ENCODE data around the gene BAHCC1. TPM values are rescaled to one million over a fixed set of nuclear protein-coding genes. Genes with fewer than 3 reads are reported as not detected.
A peak's percentile ranks its signal among the peaks of the same experiment; 100 is the strongest.

BAHCC1 gene
- total and polyA plus RNA-seq, 9 of the 15 experiments (the other 6 are each of a cell fraction or from before 2014, with no cell fraction given) = 0.14 to 26.9 (median 5.0) TPM

DNA sequence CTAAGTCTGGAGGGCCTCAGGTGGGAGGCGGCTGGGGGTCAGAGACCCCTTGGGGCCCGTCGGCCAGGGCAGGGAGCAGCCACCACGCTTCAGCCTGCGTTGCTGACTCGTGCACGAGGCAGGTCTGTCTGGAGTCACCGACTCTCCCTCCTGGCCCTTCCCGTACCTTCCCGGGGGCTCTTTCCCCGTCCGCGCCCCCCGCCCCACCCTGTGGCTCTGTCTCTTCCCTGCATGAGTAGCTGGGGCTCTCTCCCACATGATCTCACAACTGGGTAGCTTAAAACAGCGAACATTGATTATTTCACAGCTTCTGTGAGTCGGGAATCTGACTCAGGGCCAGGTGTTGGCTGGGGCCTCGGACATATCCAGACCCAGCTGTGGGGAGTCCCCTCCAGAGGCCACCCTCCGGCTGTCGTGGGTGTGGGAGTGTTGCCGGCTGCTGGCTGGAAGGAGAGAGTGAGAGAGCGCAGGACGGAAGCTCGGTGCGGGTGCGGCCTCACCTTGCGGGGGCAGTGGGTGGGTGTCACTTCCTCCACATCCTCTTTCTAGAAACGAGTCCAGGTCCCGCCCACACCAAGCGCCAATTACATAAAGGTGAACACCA, 17.3 kb downstream of the BAHCC1 start (continued):
- TF ChIP-seq, protein P1, sequence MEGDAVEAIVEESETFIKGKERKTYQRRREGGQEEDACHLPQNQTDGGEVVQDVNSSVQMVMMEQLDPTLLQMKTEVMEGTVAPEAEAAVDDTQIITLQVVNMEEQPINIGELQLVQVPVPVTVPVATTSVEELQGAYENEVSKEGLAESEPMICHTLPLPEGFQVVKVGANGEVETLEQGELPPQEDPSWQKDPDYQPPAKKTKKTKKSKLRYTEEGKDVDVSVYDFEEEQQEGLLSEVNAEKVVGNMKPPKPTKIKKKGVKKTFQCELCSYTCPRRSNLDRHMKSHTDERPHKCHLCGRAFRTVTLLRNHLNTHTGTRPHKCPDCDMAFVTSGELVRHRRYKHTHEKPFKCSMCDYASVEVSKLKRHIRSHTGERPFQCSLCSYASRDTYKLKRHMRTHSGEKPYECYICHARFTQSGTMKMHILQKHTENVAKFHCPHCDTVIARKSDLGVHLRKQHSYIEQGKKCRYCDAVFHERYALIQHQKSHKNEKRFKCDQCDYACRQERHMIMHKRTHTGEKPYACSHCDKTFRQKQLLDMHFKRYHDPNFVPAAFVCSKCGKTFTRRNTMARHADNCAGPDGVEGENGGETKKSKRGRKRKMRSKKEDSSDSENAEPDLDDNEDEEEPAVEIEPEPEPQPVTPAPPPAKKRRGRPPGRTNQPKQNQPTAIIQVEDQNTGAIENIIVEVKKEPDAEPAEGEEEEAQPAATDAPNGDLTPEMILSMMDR (IDR thresholded peaks at IDR 0.05 in 2 of 3, conservative IDR thresholded peaks at IDR 0.05 in 1 of 3; ENCODE audit: insufficient read depth in 2 of 3, low read depth in 1 of 3, low read length in 3 of 3) = peak in 2 of 3 experiments; percentile 25 to 65; a peak in 4 of 6 replicates
- TF ChIP-seq, protein P2, sequence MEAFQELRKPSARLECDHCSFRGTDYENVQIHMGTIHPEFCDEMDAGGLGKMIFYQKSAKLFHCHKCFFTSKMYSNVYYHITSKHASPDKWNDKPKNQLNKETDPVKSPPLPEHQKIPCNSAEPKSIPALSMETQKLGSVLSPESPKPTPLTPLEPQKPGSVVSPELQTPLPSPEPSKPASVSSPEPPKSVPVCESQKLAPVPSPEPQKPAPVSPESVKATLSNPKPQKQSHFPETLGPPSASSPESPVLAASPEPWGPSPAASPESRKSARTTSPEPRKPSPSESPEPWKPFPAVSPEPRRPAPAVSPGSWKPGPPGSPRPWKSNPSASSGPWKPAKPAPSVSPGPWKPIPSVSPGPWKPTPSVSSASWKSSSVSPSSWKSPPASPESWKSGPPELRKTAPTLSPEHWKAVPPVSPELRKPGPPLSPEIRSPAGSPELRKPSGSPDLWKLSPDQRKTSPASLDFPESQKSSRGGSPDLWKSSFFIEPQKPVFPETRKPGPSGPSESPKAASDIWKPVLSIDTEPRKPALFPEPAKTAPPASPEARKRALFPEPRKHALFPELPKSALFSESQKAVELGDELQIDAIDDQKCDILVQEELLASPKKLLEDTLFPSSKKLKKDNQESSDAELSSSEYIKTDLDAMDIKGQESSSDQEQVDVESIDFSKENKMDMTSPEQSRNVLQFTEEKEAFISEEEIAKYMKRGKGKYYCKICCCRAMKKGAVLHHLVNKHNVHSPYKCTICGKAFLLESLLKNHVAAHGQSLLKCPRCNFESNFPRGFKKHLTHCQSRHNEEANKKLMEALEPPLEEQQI (IDR thresholded peaks at IDR 0.05) = no peak
- TF ChIP-seq, protein P3, sequence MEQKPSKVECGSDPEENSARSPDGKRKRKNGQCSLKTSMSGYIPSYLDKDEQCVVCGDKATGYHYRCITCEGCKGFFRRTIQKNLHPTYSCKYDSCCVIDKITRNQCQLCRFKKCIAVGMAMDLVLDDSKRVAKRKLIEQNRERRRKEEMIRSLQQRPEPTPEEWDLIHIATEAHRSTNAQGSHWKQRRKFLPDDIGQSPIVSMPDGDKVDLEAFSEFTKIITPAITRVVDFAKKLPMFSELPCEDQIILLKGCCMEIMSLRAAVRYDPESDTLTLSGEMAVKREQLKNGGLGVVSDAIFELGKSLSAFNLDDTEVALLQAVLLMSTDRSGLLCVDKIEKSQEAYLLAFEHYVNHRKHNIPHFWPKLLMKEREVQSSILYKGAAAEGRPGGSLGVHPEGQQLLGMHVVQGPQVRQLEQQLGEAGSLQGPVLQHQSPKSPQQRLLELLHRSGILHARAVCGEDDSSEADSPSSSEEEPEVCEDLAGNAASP (IDR thresholded peaks at IDR 0.05) = no peak
- peak; percentile 95 for TF ChIP-seq ETV5 (CRISPR knock-in tag; IDR thresholded peaks at IDR 0.05; ENCODE audit: low read depth)
- TF ChIP-seq LEF1 (IDR thresholded peaks at IDR 0.05) = no peak
- TF ChIP-seq ZNF41 (CRISPR knock-in tag; conservative IDR thresholded peaks at IDR 0.05) = no peak
- TF ChIP-seq, protein P4, sequence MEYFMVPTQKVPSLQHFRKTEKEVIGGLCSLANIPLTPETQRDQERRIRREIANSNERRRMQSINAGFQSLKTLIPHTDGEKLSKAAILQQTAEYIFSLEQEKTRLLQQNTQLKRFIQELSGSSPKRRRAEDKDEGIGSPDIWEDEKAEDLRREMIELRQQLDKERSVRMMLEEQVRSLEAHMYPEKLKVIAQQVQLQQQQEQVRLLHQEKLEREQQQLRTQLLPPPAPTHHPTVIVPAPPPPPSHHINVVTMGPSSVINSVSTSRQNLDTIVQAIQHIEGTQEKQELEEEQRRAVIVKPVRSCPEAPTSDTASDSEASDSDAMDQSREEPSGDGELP (CRISPR knock-in tag; IDR thresholded peaks at IDR 0.05; ENCODE audit: borderline replicate concordance) = peak; percentile 97
- TF ChIP-seq, protein P5, sequence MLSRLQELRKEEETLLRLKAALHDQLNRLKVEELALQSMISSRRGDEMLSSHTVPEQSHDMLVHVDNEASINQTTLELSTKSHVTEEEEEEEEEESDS (CRISPR knock-in tag; IDR thresholded peaks at IDR 0.05) = no peak
- TF ChIP-seq, protein P6, sequence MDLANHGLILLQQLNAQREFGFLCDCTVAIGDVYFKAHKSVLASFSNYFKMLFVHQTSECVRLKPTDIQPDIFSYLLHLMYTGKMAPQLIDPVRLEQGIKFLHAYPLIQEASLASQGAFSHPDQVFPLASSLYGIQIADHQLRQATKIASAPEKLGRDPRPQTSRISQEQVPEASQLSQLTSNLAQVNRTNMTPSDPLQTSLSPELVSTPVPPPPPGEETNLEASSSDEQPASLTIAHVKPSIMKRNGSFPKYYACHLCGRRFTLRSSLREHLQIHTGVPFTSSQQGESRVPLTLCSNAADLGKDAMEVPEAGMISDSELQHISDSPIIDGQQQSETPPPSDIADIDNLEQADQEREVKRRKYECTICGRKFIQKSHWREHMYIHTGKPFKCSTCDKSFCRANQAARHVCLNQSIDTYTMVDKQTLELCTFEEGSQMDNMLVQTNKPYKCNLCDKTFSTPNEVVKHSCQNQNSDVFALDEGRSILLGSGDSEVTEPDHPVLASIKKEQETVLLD (IDR thresholded peaks at IDR 0.05) = peak; percentile 65; the same call in 1 of the 2 replicates
- TF ChIP-seq ARID1B (IDR thresholded peaks at IDR 0.05) = peak; percentile 69; the same call in 1 of the 2 replicates
- no peak for TF ChIP-seq COPS2 (conservative IDR thresholded peaks at IDR 0.05)
- TF ChIP-seq, protein P7, sequence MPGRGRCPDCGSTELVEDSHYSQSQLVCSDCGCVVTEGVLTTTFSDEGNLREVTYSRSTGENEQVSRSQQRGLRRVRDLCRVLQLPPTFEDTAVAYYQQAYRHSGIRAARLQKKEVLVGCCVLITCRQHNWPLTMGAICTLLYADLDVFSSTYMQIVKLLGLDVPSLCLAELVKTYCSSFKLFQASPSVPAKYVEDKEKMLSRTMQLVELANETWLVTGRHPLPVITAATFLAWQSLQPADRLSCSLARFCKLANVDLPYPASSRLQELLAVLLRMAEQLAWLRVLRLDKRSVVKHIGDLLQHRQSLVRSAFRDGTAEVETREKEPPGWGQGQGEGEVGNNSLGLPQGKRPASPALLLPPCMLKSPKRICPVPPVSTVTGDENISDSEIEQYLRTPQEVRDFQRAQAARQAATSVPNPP (IDR thresholded peaks at IDR 0.05; ENCODE audit: borderline replicate concordance, insufficient read depth, insufficient read length) = no peak
- no peak for TF ChIP-seq WHSC1 (IDR thresholded peaks at IDR 0.05; ENCODE audit: low read length)
- TF ChIP-seq GABPB1 (CRISPR knock-in tag; IDR thresholded peaks at IDR 0.05) = peak; percentile 77
- TF ChIP-seq ESRRB (CRISPR knock-in tag; IDR thresholded peaks at IDR 0.05; ENCODE audit: borderline replicate concordance) = no peak
- peak; percentile 81 for TF ChIP-seq ETV1 (tag; conservative IDR thresholded peaks at IDR 0.05; ENCODE audit: low read depth)
